HG03139 (cell line): ENCODE measurements around the gene CCDC57.
"Not testable (repeated sequence)": the region's sequence is repeated elsewhere in the genome, so short reads cannot be mapped to it uniquely, and the experiment has no call there.

ENCODE experiments used
- ATAC-seq: cut with Tn5 transposase; IDR thresholded peaks from one replicate; pipeline ENCODE4 v1.9.1; 2021; ENCODE audit not compliant: unreplicated experiment

Gene CCDC57

DNA sequence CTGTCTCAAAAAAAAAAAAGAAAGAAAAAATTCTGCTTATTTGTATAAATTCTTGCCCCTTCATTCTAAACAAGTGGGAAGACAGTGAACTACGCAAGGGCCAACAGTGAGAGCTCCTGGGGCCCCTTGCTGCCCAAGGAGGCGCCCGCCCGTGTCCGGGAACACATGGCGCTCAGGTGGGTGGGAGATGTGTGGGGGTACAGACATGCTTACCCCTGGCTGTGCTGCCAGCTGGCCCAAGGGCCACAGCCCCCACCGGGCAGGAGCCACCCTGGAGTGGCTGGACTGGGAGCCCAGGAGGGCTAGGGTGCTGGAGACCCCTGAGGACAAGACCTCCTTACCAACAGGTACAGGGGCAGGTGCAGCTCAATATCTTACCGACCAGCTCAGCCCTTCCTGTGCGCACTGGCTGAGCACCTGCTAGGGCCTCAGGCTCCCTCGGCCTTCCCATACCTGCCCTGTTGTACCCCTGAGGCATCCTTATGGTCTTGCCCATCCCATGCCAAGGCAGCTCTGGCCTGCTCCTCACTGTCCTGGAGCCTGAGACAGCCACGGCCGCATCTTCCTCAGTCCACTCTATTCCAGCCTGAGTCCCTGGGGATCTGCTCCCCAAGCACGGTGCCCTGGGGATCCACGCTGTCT lies 56.2 kb downstream of the CCDC57 start:
- ATAC-seq = no peak

DNA sequence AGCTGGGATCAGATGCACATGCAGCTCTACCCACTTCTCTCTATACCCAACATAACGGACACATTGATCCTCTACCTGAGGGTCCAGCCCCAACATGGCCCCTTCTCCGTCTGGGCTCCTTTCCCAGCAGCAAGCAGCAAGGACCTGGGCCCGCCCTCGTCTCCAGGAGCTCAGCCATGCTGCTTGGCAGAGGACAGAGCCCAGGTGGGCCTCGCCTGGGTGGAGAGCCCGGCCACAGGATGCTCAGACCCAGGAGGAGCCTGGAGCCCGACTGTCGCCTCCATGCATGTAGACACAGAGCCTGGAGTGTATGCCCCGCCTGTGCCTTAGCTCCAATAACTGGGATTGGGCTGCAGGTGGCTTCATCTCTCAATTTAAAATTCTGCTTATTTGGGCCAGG lies 57.0 kb downstream of the CCDC57 start:
- no peak for ATAC-seq

DNA sequence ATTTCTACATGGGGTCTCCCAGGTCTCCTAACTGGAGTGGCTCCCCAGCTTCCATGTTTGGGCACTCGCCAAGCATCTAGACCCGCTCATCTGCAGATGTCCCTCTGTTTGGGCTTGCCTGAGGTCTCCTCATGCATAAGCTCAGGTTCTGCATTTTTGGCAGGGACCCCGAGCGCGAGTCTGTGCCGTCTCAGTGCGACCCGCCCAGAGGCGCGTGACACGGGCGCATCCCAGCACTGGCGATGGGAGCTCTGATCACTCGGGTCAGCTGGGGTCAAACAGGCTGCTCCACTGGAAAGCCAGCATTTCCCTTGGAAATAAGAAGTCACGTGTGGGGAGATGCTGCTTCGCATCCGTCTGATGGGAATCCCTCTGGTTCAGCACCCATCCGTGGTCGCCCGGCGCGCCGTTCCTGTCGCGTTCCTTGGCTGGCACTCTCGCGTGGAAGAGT lies 57.7 kb downstream of the CCDC57 start:
- no peak for ATAC-seq

DNA sequence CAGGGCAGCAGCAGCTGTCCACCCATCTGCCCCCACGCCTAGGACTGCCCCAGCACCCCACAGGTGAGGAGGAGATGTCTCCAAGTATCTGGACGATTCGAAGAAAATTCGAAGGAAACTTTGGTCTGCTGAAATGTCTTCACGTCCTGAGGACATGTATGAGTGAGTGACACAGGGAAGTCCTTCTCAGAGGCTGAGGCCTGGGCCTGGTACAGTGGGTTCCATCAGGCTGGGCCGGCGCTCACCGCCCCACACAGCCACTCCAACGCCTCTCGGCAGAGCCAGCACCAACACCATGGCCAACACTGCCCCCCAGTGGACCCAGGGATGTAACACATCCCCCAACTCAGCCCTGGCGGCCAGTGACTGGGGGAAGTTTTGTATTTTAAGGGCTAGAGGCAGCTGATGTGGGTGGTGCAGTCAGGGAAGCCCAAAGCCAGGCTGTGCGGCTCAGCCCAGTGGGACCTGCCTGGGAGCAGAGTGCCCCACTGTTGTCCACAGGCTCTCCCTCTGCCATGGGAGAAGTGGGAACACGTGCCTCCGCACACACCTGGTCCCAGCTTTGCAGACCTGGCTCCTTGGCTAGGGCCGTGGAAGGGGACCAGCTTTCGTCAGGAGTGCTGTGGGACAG lies 58.8 kb downstream of the CCDC57 start:
- no peak for ATAC-seq

- no peak for ATAC-seq
Observed at GRCh38 chr17:82153295-82153691, 59.3 kb downstream of the CCDC57 start.

- no peak for ATAC-seq
Observed at GRCh38 chr17:82152556-82153294, 59.9 kb downstream of the CCDC57 start.

- ATAC-seq = no peak
Observed at GRCh38 chr17:82152114-82152513, 60.5 kb downstream of the CCDC57 start.

DNA sequence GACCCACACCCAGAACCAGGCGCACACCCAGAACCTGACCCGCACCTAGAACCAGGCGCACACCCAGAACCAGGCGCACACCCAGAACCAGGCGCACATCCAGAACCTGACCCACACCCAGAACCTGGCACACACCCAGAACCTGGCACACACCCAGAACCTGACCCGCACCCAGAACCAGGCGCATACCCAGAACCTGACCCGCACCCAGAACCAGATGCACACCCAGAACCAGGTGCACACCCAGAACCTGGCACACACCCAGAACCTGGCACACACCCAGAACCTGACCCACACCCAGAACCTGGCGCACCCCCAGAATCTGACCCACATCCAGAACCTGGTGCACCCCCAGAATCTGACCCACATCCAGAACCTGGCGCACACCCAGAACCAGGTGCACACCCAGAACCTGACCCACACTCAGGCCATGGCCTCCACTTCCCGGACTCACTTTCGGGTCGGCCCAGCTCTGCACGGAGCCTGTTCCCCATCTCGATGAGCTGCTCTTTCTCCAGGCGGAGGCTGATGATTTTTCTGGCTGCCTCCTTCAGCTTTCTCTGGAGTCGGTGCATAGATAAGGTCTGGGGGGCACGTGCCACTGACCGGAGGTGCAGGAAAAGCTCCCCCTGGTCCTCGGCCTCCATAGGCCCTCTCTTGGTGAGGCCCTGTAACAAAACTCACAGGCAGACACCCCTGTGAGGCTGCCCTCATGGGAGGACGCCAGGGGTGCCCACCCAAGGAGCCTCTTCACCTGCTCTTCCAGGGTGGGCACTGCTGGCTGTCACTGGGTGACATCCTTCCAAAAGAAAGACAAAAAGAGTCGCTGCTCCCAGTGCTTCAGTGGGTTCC lies 61.3 kb downstream of the CCDC57 start:
- no peak for ATAC-seq

GRCh38 chr17:82149401-82150099 lies 63.1 kb downstream of the CCDC57 start:
- ATAC-seq = no peak

GRCh38 chr17:82148997-82149396 lies 63.6 kb downstream of the CCDC57 start:
- no peak for ATAC-seq

- no peak for ATAC-seq
Observed at GRCh38 chr17:82148011-82148410, 64.6 kb downstream of the CCDC57 start.

DNA sequence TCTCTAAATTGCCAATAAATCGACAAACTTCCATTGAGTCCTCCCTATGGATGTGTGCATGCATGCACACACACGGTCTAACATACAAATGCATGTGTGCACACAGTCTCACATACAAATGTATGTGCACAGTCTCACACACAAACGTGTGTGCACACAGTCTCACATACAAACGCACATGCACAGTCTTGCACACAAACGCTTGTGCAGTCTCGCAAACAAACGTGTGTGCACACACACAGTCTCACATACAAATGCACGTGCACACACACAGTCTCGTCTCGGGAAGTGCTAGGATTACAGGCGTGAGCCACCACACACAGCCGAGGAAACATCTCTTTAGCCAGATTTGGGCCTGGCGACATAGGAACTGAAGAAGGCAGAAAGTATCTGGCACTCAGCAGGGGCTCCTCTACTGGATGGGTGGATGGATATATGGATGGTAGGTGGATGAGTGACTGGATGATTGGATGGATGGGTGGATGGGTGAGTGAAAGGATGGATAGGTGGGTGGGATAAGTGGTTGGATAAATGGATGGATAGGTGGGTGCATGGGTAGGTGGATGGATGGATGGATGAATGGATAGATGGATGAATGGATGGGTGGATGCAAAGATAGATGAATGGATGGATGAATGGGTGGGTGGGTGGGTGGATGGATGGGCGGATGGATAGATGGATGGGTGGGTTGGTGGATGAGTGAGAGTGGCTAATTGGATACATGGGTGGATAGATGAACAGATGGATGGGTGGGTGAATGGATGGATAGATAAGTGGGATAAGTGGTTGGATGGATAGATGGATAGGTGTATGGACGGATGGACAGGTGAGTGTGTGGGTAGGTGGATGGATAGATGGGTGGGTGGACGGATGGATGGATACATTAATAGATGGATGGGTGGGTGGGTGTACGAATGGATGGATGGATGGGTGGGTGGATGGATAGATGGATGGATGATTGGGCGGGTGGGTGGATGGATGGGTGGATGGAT lies 65.7 kb downstream of the CCDC57 start:
- no peak for ATAC-seq

GRCh38 chr17:82145550-82146155 lies 67.0 kb downstream of the CCDC57 start:
- no peak for ATAC-seq

GRCh38 chr17:82143333-82143732 lies 69.3 kb downstream of the CCDC57 start:
- no peak for ATAC-seq

DNA sequence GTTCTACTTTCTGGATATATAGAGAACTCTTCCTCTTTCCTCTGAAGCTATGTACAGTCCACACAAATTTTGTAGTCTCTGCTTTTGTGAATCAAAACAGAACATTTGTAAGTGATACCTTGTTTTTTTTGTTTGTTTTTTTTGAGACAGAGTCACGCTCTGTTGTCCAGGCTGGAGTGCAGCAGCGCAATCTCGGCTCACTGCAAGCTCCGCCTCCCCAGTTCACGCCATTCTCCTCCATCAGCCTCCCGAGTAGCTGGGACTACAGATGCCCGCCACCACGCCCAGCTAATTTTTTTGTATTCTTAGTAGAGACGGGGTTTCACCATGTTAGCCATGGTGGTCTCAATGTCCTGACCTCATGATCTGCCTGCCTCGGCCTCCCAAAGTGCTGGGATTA lies 72.7 kb downstream of the CCDC57 start:
- not testable (repeated sequence) for ATAC-seq

GRCh38 chr17:82138511-82138992 lies 74.1 kb downstream of the CCDC57 start:
- ATAC-seq = no peak

GRCh38 chr17:82134101-82134500 lies 78.5 kb downstream of the CCDC57 start:
- ATAC-seq = no peak

- not testable (repeated sequence) for ATAC-seq
Observed at GRCh38 chr17:82133166-82133953, 79.3 kb downstream of the CCDC57 start.
